Vagina (tissue), 2 donors: Measurements from ENCODE around the gene CD164L2.

ENCODE experiments used
- CTCF ChIP-seq, 3 experiments: fragments of 450-650 bp in 2 of 3; fragments of 200-600 bp in 1 of 3; sonication (generic) in 1 of 3; IDR thresholded peaks; one replicate each; pipeline ENCODE4 v1.5.1; 2017 to 2019; ENCODE audit warnings: antibody characterized with exemption in 3 of 3, mild to moderate bottlenecking in 2 of 3, moderate library complexity in 2 of 3
- POLR2A ChIP-seq, 2 donors: fragments of 450-650 bp; IDR thresholded peaks; one replicate each; pipeline ENCODE4 v1.6.1; 2017; ENCODE audit warnings: antibody characterized with exemption in 2 of 2, mild to moderate bottlenecking in 2 of 2, moderate library complexity in 2 of 2
- POLR2AphosphoS5 ChIP-seq, 2 donors: sonication (generic); formaldehyde crosslinking; IDR thresholded peaks; one replicate each; pipeline ENCODE4 v1.9.0; 2017; ENCODE audit warnings: antibody characterized with exemption in 2 of 2, mild to moderate bottlenecking in 2 of 2, low read depth in 1 of 2; ENCODE audit not compliant: insufficient read depth in 1 of 2

- no peak for TF ChIP-seq CTCF (IDR thresholded peaks at IDR 0.05)
- TF ChIP-seq POLR2AphosphoS5 (IDR thresholded peaks at IDR 0.05; ENCODE audit: insufficient read depth in 1 of 2, low read depth in 1 of 2), result no peak
- no peak for TF ChIP-seq POLR2A (IDR thresholded peaks at IDR 0.05)
These were observed 8.6 kb downstream of the CD164L2 start, which contains the start of gene FCN3 for GRCh38 chr1:27374362-27375086.
